ENCODE results near the gene PRDM1. TPM values are rescaled to one million over a fixed set of nuclear protein-coding genes. Genes with fewer than 3 reads are reported as not detected.

PRDM1 gene
- total and polyA plus RNA-seq, 2 of the 13 experiments (the other 11 are each of a cell fraction or from before 2014, with no cell fraction given): 0.13 TPM; not detected in 1

DNA sequence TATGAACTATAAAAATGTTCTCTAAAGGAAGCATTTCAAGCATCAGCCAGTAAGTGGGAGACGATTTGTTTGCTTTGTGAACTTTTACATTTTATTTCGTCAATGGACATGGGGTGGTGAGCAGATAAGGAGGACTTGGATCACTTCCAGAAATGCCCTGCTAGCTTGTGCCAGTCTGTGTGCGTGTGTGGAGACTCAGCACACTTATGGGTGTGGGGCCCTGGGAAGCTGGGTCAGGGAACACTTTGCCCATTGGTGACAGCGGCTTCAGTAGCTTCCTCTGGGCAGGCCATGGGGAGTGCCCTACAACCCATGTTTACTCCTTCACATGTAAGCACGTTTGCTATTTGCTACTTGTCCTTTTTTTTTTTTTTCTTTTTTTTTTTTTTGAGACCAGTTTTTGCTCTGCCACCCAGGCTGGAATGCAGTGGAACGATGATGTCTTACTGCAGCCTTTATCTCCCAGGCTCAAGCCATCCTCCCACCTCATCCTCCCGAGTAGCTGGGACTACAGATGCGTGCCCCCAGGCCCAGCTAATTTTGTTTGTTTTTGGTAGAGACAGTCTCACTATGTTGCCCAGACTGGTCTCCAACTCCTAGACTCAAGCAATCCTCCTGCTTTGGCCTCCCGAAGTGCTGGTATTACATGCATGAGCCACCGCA lies 24.2 kb downstream of the PRDM1 start:
- BruUV-seq (replicated peaks): no TSS peak
- 15% methylated on average over 10 of the region's 10 CpGs for WGBS (ENCODE audit: low lambda C conversion rate)
- no peak for FAIRE-seq

More for the DNA sequence above, 24.2 kb downstream of the PRDM1 start:
- POLR2A ChIA-PET: no interaction called here
- Histone ChIP-seq H4K20me1 (ENCODE audit: insufficient read depth, low read length) (no peaks in the 10 kb centered on the region), H2AFZ (ENCODE audit: low read length) (no peak overlapping the region), H3K79me2 (ENCODE audit: insufficient read depth, low read length) (no peaks in the 10 kb centered on the region), H3K4me2 (ENCODE audit: low read depth, low read length) (no peak overlapping the region), H3K4me3 (replicated peaks in 1 of 3; ENCODE audit: insufficient read depth in 1 of 3, low read depth in 2 of 3, low read length in 3 of 3) (no peak overlapping the region), H3K9me3 (ENCODE audit: low read length) (no peaks in the 10 kb centered on the region), H3K9ac (ENCODE audit: insufficient read depth, low read depth, low read length) (no peak overlapping the region), H3K27ac (ENCODE audit: extremely low read length, insufficient read depth, low read length) (no peak overlapping the region), H3K36me3 (replicated peaks in 1 of 2; ENCODE audit: control insufficient read depth in 1 of 2, insufficient read depth in 2 of 2, low read length in 2 of 2) (no peaks in the 10 kb centered on the region), H3K27me3 (ENCODE audit: control insufficient read depth in 1 of 2, insufficient read depth in 2 of 2, low read length in 2 of 2) (peaks cover 0 to 59% of the 10 kb centered on the region in 2 experiments; a peak in 4 of 5 replicates), H3K4me1 (ENCODE audit: insufficient read depth, low read length) (no peaks in the 10 kb centered on the region)
- CTCF ChIA-PET (ENCODE audit: low intra/inter-chr PET ratio, low total read pairs): no interaction called here
- DNase-seq (ENCODE audit: low spot score) (no peak), ATAC-seq (no peak)
- intact Hi-C loops (cut with micrococcal nuclease; ENCODE audit: unreplicated experiment): no loop called here
- TF ChIP-seq RXRA (CRISPR knock-in tag; IDR thresholded peaks at IDR 0.05) (no peak), SIN3A (IDR thresholded peaks at IDR 0.05; ENCODE audit: borderline replicate concordance, low read depth, low read length) (no peak), ZNF660 (CRISPR knock-in tag; IDR thresholded peaks at IDR 0.05; ENCODE audit: borderline replicate concordance, low read depth) (no peak), ZSCAN25 (CRISPR knock-in tag; IDR thresholded peaks at IDR 0.05) (no peak), SIN3B (IDR thresholded peaks at IDR 0.05; ENCODE audit: low read length) (no peak), KLF6 (CRISPR knock-in tag; IDR thresholded peaks at IDR 0.05) (no peak), ZNF703 (CRISPR knock-in tag; IDR thresholded peaks at IDR 0.05; ENCODE audit: borderline replicate concordance) (no peak), JUN (CRISPR knock-in tag; IDR thresholded peaks at IDR 0.05) (no peak), SMARCC2 (IDR thresholded peaks at IDR 0.05) (no peak), ZNF607 (CRISPR knock-in tag; IDR thresholded peaks at IDR 0.05; ENCODE audit: borderline replicate concordance) (no peak), ZNF720 (CRISPR knock-in tag; IDR thresholded peaks at IDR 0.05) (no peak), NFKB2 (CRISPR knock-in tag; IDR thresholded peaks at IDR 0.05; ENCODE audit: borderline replicate concordance) (no peak), FOXA1 (IDR thresholded peaks at IDR 0.05) (no peak), FOXA1 (CRISPR knock-in tag; IDR thresholded peaks at IDR 0.05) (no peak), CREB1 (IDR thresholded peaks at IDR 0.05) (no peak), CREB1 (CRISPR knock-in tag; IDR thresholded peaks at IDR 0.05) (no peak)
- TF ChIP-seq, protein P1, sequence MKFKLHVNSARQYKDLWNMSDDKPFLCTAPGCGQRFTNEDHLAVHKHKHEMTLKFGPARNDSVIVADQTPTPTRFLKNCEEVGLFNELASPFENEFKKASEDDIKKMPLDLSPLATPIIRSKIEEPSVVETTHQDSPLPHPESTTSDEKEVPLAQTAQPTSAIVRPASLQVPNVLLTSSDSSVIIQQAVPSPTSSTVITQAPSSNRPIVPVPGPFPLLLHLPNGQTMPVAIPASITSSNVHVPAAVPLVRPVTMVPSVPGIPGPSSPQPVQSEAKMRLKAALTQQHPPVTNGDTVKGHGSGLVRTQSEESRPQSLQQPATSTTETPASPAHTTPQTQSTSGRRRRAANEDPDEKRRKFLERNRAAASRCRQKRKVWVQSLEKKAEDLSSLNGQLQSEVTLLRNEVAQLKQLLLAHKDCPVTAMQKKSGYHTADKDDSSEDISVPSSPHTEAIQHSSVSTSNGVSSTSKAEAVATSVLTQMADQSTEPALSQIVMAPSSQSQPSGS (CRISPR knock-in tag; IDR thresholded peaks at IDR 0.05): no peak
- TF ChIP-seq, protein P2, sequence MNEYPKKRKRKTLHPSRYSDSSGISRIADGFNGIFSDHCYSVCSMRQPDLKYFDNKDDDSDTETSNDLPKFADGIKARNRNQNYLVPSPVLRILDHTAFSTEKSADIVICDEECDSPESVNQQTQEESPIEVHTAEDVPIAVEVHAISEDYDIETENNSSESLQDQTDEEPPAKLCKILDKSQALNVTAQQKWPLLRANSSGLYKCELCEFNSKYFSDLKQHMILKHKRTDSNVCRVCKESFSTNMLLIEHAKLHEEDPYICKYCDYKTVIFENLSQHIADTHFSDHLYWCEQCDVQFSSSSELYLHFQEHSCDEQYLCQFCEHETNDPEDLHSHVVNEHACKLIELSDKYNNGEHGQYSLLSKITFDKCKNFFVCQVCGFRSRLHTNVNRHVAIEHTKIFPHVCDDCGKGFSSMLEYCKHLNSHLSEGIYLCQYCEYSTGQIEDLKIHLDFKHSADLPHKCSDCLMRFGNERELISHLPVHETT (CRISPR knock-in tag; conservative IDR thresholded peaks at IDR 0.05): no peak
- in situ Hi-C loops (cut with HindIII; ENCODE audit: extremely low pct_ligation_motif_present, low pct_unique_long_range_greater_than_20kb): no loop called here
